Mesothelial cell of epicardium (in vitro differentiated cells): ENCODE results near the gene TACC2. TPM values are rescaled to one million over a fixed set of nuclear protein-coding genes. Genes with fewer than 3 reads are reported as not detected.

Experiments
- DNase-seq, 2 experiments: peaks; one replicate each; pipeline ENCODE4 v3.0.0; 2021; ENCODE audit warnings: low spot score in 2 of 2; ENCODE audit not compliant: unreplicated experiment in 2 of 2
- H3K27ac Mint-ChIP-seq: 2 replicates; pipeline ENCODE4 v1.8.0; 2021; ENCODE audit warnings: mixed read lengths
- H3K27me3 Mint-ChIP-seq: 2 replicates; pipeline ENCODE4 v1.8.0; 2021; ENCODE audit warnings: low read depth, mixed read lengths
- H3K36me3 Mint-ChIP-seq: 2 replicates; pipeline ENCODE4 v1.8.0; 2021; ENCODE audit warnings: mixed read lengths
- H3K4me1 Mint-ChIP-seq: 2 replicates; pipeline ENCODE4 v1.8.0; 2021; ENCODE audit warnings: mixed read lengths
- H3K4me3 Mint-ChIP-seq: 2 replicates; pipeline ENCODE4 v1.8.0; 2021; ENCODE audit warnings: mild to moderate bottlenecking, moderate library complexity, mixed read lengths
- H3K9me3 Mint-ChIP-seq: 2 replicates; pipeline ENCODE4 v1.8.0; 2021; ENCODE audit warnings: mixed read lengths
- total RNA-seq: library from RNA; stranded (reverse); gene quantifications from 3 replicates; pipeline ENCODE4 v1.2.1, GENCODE V29; 2021
- TF ChIP-seq, protein P1 (sequence below): fragments of 200-600 bp; sonication (generic); IDR thresholded peaks from one replicate; pipeline ENCODE4 v1.5.0; 2021; ENCODE audit warnings: antibody characterized with exemption; ENCODE audit not compliant: unreplicated experiment

Gene TACC2
- total RNA-seq, 1 donor from 2014 or later, result 25.5 TPM

DNA sequence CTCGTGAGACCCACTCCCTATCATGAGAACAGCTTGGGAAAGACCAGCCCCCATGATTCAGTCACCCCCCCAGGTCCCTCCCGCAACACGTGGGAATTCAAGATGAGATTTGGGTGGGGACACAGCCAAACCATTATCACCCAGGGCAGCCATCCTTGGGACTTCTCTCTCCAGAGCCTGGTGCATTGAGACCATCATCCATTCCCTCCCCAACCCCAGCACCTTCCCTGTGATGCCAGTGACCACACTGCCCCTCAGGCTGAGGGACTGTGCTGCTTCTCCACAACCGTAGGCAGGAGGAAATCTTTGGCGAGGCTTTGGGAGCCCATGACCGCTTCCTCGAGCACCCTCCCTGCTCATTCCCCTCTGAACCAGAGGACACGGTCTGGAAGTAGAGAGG is 64.4 kb downstream of the TACC2 start:
- Mint-ChIP-seq H3K36me3 (no peaks in the 10 kb centered on the region), H3K9me3 (peaks cover 4% of the 10 kb centered on the region), H3K27me3 (no peaks in the 10 kb centered on the region), H3K4me1 (peaks cover 5% of the 10 kb centered on the region), H3K27ac (no peak overlapping the region), H3K4me3 (no peak overlapping the region)
- DNase-seq, result no peak
- TF ChIP-seq, protein P1, sequence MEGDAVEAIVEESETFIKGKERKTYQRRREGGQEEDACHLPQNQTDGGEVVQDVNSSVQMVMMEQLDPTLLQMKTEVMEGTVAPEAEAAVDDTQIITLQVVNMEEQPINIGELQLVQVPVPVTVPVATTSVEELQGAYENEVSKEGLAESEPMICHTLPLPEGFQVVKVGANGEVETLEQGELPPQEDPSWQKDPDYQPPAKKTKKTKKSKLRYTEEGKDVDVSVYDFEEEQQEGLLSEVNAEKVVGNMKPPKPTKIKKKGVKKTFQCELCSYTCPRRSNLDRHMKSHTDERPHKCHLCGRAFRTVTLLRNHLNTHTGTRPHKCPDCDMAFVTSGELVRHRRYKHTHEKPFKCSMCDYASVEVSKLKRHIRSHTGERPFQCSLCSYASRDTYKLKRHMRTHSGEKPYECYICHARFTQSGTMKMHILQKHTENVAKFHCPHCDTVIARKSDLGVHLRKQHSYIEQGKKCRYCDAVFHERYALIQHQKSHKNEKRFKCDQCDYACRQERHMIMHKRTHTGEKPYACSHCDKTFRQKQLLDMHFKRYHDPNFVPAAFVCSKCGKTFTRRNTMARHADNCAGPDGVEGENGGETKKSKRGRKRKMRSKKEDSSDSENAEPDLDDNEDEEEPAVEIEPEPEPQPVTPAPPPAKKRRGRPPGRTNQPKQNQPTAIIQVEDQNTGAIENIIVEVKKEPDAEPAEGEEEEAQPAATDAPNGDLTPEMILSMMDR, result no peak

DNA sequence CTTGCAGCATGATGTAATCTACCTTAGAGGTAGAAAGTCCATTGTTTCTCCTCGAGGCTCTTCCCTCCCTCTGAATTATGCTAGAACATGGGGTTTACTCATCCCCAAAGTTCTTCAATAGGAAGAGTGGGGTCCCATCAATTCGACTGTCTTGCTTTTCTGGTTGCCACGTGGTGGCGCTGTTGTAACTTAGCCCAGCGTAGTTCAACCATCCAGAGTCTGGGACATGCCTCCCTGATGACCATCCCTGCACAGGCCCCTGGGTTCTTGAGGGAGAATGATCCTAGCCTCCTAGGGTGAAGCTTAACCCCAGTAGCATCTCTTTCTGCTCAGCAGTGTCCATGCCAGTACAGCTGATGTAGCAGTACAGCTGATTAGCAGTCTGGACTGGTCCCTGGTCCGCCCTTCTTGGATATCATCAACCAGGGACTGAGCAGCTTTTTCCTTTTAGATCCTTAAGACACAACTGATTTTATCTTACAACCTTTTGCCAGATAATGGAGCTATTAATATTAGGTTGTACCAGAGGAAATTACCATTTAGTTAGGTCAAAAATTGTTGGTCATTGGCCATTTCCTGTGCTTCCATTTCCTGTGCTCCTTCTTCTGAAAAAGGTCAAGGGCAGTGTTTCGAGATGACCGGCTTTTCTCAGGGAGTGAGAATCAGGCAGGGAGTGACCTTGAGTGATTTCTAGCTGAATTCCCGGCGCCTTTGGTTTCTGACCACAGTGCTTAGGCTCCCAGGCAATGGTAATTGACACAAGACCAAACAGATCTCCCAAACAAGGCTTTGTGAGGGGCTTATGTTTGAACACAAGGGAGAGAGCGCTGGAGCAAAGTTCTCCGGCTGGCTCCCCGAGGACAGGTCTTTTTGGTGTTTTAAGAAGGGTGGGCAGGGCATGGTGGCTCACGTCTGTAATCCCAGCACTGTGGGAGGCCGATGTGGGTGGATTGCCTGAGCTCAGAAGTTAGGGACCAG is 65.4 kb downstream of the TACC2 start:
- TF ChIP-seq, protein P1, result peak; percentile 44
- no peak overlapping the region for H3K27ac Mint-ChIP-seq

DNA sequence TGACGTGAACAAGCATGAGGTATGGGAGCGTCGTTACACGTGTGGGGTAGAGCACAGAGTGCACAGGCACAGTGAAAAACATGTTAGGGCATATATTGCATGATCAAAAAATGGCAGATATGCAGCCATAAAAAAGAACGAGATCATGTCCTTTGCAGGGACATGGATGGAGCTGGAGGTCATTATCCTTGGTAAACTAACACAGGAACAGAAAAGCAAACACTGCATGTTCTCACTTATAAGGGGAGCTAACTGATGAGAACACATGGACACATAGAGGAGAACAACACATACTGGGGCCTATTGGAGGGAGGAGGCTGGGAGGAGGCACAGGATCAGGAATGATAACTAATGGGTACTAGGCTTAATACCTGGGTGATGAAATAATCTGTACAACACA is 66.3 kb downstream of the TACC2 start:
- no peaks in the 10 kb centered on the region for H3K27me3 Mint-ChIP-seq
- H3K4me1 Mint-ChIP-seq, result peaks cover 5% of the 10 kb centered on the region
- TF ChIP-seq, protein P1, result no peak
- no peak overlapping the region for H3K27ac Mint-ChIP-seq
- no peak overlapping the region for H3K4me3 Mint-ChIP-seq
- no peaks in the 10 kb centered on the region for H3K36me3 Mint-ChIP-seq
- H3K9me3 Mint-ChIP-seq, result peaks cover 4% of the 10 kb centered on the region
- no peak for DNase-seq

More for the DNA sequence above, 65.4 kb downstream of the TACC2 start:
- H3K4me3 Mint-ChIP-seq, result no peak overlapping the region
- no peak for DNase-seq
- no peaks in the 10 kb centered on the region for H3K36me3 Mint-ChIP-seq
- H3K27me3 Mint-ChIP-seq, result no peaks in the 10 kb centered on the region
- peaks cover 4% of the 10 kb centered on the region for H3K9me3 Mint-ChIP-seq
- peaks cover 5% of the 10 kb centered on the region for H3K4me1 Mint-ChIP-seq

DNA sequence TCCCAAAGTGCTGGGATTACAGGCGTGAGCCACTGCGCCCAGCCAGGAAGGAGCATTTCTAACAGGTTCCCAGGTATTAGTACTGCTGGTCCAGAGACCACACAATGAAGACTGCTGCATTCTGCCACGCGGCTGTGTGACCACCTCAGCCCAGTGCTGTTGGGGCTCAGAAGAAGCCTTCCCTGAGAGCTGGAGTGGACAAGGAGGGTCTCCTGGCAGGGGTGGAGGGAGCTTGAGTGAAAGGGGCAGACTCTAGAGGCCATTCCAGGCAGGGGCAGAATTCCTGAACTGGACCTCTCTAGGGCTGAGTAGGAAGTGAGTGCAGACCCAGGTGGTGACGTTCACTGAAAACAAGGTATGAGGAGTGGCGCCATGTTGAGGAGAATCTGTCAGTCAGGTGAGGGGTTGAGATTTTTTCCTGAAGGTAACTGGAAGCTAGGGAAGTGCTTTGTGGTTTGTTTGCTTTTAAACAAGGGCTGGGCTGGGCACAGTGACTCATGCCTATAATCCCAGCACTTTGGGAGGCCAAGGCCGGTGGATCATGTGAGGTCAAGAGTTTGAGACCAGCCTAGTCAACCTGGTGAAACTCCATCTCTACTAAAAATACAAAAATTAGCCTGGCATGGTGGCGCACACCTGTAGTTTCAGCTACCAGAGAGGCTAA is 67.6 kb downstream of the TACC2 start:
- Mint-ChIP-seq H3K36me3 (no peaks in the 10 kb centered on the region), H3K27me3 (no peaks in the 10 kb centered on the region), H3K27ac (no peak overlapping the region), H3K4me1 (peaks cover 2% of the 10 kb centered on the region), H3K9me3 (peaks cover 4% of the 10 kb centered on the region), H3K4me3 (no peak overlapping the region)
- no peak for DNase-seq
- TF ChIP-seq, protein P1, result no peak

DNA sequence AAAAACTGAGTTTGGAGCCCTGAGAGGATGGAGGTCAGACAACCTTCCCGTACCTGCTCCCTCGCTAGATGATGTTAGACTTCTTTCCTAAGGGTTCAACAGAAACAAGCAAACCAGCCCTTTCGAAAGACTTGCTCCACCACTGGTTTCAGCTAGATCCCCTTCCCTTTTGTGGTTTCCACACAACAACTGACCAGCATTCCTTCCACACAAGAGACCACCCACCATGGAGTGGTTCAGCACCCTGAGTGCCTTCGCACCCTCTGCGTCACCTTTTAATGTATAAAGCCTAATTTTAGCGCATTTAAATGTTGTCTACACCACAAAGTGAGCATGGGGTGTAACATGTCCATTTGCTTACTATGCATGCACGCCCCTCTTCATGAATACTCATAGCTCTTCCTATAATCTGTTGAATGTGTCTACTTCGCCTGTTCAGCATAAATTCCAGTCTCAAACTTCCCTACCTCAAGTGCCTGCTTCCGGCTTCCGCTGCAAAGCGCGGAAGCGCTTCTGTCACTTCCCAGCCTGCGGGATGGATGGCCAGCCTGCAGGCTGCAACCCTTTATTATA is 69.0 kb downstream of the TACC2 start:
- no peak overlapping the region for H3K4me3 Mint-ChIP-seq
- no peaks in the 10 kb centered on the region for H3K36me3 Mint-ChIP-seq
- no peaks in the 10 kb centered on the region for H3K27me3 Mint-ChIP-seq
- peaks cover 3% of the 10 kb centered on the region for H3K4me1 Mint-ChIP-seq
- peaks cover 2% of the 10 kb centered on the region for H3K9me3 Mint-ChIP-seq
- TF ChIP-seq, protein P1, result no peak
- no peak overlapping the region for H3K27ac Mint-ChIP-seq
- DNase-seq, result no peak
